GM18909 (cell line): ENCODE results near the gene HNRNPL.
"Not testable (repeated sequence)": the region's sequence is repeated elsewhere in the genome, so short reads cannot be mapped to it uniquely, and the experiment has no call there.

Experiments
- ATAC-seq: cut with Tn5 transposase; IDR thresholded peaks from one replicate; pipeline ENCODE4 v1.9.1; 2021; ENCODE audit warnings: mild to moderate bottlenecking; ENCODE audit not compliant: unreplicated experiment, poor library complexity

Gene HNRNPL

DNA sequence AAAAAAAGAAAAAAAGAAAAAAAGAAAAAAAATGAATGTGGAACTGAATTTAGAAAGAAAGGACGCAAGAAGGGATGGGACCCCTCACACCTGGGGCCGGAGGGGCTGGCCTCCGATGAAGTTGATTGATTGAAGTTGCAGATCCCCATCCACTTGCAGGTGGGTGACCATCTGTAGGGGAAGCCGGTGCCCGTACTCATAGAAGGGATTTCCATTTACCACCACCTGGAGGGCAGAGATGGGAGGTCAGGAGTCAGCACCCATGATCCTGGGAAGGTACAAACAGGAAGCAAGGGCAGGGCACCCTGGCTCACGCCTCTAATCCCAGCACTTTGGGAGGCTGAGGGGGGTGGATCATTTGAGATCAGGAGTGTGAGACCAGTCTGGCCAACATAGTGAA, 43.4 kb downstream of the HNRNPL start:
- no peak for ATAC-seq

DNA sequence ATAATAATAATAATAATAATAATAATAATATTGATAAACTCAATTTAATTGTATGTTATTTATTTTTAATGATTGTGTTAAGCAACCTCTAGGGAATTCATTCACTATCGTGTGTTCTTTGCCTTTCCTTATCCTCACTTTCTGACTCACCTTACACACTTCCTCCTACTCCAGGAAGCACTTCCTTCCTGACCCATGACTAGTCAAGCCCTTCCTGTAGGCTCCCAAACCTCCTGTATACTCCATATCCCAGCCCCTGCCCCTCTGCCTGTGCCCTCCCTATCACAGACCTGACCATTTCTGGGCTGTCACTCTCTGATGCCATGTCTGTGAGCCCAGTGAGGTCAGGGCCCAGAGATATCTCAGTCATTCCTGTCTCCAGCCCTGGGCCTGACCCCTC, 44.6 kb downstream of the HNRNPL start:
- no peak for ATAC-seq

DNA sequence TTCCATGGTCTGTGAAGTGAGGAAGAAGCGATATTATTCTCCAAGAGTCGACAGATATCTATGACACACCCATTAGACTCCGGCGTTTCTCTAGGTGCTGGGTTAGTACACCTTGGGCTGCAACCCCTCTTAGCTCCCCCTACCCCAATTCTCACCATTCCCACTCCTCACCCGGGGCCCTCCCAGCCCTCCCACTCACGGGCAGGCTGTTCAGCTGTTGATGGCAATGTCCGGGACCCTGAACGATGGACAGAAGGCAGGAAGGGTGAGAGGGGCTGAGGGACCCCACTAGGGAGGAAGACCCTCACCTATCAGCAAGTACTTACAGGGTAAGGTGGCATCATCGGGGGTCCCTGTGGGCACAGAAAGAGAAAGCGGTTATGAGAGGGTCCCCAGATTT, 46.2 kb downstream of the HNRNPL start:
- no peak for ATAC-seq

DNA sequence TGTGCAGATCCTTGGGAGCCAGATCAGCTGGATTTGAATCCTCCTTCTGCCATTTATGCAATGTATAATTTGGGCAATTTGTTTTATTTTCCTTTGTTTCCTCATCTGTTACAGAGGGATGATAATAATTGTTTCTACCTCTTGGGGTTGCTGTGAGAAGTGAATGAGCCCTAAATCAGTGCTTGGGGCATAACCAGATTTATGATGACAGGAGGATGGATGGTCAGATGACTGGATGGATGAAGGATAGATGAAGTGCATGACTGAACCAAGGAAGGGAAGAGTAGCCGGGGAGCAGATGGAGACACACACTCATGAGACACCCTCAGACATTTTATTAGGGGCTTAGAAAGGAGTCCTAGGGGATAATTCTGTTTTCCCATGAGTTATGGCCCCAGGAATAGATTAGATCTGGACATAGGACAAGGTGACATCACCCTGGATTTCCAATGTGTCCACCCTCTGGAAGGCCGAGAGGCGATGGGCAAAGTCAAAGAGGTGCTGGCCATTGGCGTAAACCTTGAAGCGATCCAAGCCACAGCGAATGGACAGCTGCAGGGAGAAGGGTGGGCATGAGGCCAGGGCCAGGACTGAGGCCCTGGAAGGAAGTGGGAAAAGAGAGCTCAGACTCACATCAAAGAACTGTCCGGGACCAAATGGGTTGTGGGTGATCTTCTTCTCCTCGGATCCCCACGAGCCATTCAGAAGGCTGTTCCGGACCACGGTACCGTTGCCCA, 48.3 kb downstream of the HNRNPL start:
- ATAC-seq, result no peak

- ATAC-seq, result no peak
These were observed 49.0 kb downstream of the HNRNPL start for GRCh38 chr19:38800577-38801347.

DNA sequence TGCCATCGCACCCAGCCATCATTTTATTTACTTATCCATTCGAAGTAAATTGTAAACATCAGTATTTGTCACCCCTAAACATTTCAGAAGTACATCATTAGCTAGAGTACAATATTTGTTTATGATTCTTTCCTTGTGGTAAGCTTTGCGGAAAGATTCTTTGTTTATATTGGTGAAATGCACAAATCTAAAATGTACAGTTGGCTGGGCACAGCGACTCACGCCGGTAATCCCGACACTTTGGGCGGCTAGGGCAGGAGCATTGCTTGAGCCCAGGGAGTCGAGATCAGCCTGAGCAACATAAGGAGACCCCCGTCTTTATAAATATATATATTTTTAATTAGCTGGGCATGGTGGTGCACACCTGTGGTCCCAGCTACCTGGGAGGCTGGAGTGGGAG, 50.7 kb downstream of the HNRNPL start:
- ATAC-seq, result no peak

DNA sequence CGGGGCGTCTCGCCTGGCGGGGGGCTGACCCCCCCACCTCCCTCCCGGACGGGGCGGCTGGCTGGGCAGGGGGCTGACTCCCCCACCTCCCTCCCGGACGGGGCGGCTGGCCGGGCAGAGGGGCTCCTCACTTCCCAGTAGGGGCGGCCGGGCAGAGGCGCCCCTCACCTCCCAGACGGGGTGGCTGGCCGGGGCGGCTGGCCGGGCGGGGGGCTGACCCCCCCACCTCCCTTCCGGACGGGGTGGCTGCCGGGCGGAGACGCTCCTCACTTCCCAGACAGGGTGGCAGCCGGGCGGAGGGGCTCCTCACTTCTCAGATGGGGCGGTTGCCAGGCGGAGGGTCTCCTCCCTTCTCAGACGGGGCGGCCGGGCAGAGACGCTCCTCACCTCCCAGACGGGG, 52.0 kb downstream of the HNRNPL start:
- not testable (repeated sequence) for ATAC-seq

DNA sequence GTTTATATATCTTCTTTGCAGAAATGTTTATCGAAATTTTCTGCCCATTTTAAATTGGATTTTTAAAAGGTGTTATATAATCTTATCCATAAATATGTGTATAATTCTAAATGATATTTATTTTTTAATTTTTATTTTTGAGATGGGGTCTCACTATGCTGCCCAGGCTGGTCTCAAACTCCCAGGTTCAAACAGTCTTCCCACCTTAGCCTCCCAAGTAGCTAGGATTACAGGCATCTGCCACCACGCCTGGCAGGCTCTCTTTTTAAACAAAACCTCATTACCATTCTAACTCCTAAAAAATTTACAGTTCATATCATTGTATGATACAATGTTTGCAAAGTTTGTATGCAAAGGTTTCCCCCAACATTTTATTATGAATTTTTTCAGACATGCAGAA, 53.6 kb downstream of the HNRNPL start:
- ATAC-seq, result no peak

DNA sequence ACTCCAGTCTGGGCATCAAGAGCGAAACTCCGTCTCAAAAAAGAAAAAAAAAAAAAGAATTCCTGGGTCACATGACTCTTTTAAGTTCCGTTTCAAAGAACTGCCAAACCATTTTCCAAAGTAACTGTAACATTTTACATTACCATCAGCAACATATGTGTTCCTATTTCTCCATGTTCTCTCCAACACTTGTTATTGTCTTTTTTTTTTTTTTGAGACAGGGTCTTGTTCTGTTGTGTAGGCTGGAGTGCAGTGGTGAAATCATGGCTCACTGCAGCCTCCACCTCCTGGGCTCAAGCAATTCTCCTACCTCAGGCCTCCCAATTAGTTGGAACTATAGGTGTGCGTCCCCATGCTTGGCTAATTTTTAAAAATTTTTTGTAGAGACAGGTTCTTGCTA, 54.2 kb downstream of the HNRNPL start:
- ATAC-seq, result no peak

- ATAC-seq, result no peak
These were observed 56.1 kb downstream of the HNRNPL start for GRCh38 chr19:38793671-38794070.

GRCh38 chr19:38793177-38793576, 56.6 kb downstream of the HNRNPL start:
- ATAC-seq, result no peak

DNA sequence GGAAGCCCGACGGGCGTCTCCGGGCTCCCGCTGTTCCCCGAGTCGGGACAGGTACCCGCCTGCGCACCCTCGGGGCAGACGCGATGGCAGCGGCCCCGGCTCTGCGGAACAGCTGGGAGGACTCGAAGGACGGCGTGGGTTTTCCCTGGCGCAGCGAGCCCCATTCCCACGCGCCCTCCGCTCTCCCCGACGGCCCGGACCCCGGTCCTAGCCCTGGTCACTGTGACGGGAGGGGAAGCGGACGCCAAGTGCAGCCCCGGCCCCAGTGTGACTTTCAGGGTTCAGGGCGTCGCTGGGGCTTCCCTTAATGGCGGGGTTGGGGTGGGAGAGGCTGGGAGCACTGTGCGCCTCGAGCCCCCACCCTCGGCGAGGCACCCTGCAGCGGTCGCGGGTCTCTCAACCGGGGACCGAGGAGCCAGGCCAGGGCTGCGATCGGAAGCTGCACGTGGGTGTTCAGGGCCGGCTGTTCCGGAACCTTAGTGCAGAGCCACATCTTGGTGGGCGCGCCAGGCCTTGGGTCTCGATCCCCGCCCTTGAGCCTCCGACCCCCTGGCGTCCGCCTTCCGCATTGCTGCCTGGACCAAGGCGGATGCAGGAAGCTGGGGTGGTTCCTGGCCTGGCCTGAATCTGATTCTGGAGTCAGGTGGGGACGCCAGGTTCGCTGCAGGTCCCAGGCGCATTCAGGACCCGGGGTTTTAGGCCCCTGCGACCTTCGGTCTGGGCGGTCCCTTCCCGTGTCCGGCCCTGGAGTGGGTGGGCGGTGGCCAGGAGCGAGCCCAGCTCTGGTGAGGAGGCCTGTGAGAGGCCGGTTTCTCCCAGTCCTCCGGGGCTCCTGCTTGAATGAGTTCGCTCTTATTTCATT, 57.3 kb downstream of the HNRNPL start:
- ATAC-seq, result no peak

DNA sequence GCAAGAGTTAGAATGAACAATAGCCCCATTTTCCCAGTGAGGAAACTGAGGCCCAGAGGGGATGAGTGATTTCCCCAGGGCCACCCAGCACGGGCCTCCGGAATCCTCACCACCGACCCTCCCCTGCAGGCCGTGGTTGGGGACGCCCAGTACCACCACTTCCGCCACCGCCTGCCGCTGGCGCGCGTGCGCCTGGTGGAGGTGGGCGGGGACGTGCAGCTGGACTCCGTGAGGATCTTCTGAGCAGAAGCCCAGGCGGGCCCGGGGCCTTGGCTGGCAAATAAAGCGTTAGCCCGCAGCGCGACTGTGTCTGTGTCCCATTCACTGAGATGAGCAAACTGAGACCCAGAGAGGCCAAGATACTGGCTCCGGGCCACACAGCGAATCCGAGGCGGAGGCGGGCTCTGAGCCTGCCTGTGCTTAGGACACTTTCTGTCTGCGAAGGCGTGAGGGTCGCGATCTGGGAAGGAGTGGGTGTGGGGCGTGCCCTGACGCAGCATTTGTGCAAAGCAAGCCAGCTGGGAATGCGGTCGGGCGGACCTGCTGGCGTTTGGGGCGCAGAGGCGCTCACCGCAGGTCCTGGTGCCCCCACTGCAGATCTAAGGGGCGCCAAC, 58.2 kb downstream of the HNRNPL start:
- ATAC-seq, result not testable (repeated sequence)

GRCh38 chr19:38790507-38791403, 59.0 kb downstream of the HNRNPL start:
- not testable (repeated sequence) for ATAC-seq

GRCh38 chr19:38788478-38789243, 61.1 kb downstream of the HNRNPL start, which contains the start of gene LGALS7B:
Gene LGALS7B (plus strand): TSS chr19:38789200. CDS start chr19:38789227, 27 bp downstream.
- no peak for ATAC-seq

DNA sequence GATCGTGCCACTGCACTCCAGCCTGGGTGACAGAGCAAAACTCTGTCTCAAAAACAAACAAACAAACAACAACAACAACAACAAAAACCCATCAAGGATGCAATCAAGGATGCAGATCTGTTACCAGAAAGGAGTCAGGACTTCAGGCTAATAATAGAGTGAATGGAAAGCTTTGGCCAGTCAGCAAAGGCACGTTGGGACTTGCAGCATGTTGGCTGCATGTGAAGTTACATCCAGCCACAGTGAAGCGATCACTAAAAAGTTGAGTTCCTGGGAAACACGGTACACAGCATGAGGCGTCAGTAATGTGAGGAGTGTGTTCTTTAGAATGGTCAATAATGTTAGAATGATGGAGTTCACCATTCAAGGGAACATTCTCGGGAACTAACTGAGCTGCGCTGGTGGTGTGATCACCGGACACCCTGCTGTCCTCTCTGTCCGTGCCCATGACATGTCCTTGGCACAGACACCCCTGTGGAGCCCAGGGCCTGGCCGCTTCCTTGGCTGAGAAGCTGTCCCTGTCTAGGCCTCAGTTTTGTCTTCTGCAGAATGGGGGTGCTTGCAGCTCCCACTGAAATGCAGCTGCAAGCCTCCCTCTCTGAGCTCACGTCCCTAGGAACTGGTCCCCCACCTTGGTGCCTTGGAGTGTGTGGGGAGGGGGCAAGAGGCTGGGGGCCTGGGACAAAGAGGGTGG, 63.1 kb downstream of the HNRNPL start:
- no peak for ATAC-seq
